ENCODE data around the gene RASIP1. TPM values are rescaled to one million over a fixed set of nuclear protein-coding genes. Genes with fewer than 3 reads are reported as not detected.

RASIP1 gene
- total RNA-seq, result 1.4 and 1.6 TPM in 2 replicates

GRCh38 chr19:48740164-48740972 is at the start of gene RASIP1:
Gene RASIP1, minus strand, starts transcription at chr19:48740610. Its CDS starts 328 bp downstream, at chr19:48740282.

GRCh38 chr19:48755084-48755641 is 14.8 kb upstream of the RASIP1 start, which contains the start of gene FGF21:
Gene FGF21, plus strand, starts transcription at chr19:48755524. Its CDS starts 713 bp downstream, at chr19:48756237.

GRCh38 chr19:48752496-48753365 is 12.3 kb upstream of the RASIP1 start, which contains the start of gene FUT1:
Gene FUT1, minus strand, starts transcription at chr19:48752641. Its CDS starts 1,360 bp downstream, at chr19:48751281.

GRCh38 chr19:48746738-48747575 is 6.5 kb upstream of the RASIP1 start, which contains the start of gene IZUMO1:
Gene IZUMO1, minus strand, starts transcription at chr19:48746909. Its CDS starts 1,050 bp downstream, at chr19:48745859.

GRCh38 chr19:48719263-48720171 is 20.9 kb downstream of the RASIP1 start, which contains the start of gene MAMSTR:
Gene MAMSTR, minus strand, starts transcription at chr19:48719725. Its CDS starts 694 bp downstream, at chr19:48719031.

GRCh38 chr19:48695743-48696352 is 44.6 kb downstream of the RASIP1 start, which contains the start of gene FUT2:
Gene FUT2, plus strand, starts transcription at chr19:48695971. Its CDS starts 6,986 bp downstream, at chr19:48702957.

GRCh38 chr19:48672994-48673393 is 67.4 kb downstream of the RASIP1 start, which contains the start of gene NTN5:
Gene NTN5, minus strand, starts transcription at chr19:48673017. Its CDS starts 2,031 bp downstream, at chr19:48670986.

Other genes with a start within 250 kb of the RASIP1 start
- under 0.01 and 0.09 TPM in 2 replicates for gene LMTK3, start 228.8 kb downstream of the RASIP1 start, total RNA-seq
- gene SULT2B1, start 188.4 kb downstream of the RASIP1 start, total RNA-seq, result 0.16 and 0.17 TPM in 2 replicates
- gene SPACA4, start 133.9 kb downstream of the RASIP1 start, total RNA-seq, result not detected in 2 replicates
- 0.34 and 0.63 TPM in 2 replicates for gene FAM83E, start 125.5 kb downstream of the RASIP1 start, total RNA-seq
- gene RPL18, start 121.4 kb downstream of the RASIP1 start, total RNA-seq, result 2,147 and 2,501 TPM in 2 replicates
- gene SPHK2, start 121.1 kb downstream of the RASIP1 start, total RNA-seq, result 4.4 and 7.1 TPM in 2 replicates
- 10.2 and 19.2 TPM in 2 replicates for gene DBP, start 103.2 kb downstream of the RASIP1 start, total RNA-seq
- 3.9 and 10.1 TPM in 2 replicates for gene CA11, start 94.4 kb downstream of the RASIP1 start, total RNA-seq
- gene NTN5, start 67.6 kb downstream of the RASIP1 start, total RNA-seq, result 0.26 TPM in 1 of 2 replicates, not detected in the other
- gene FUT2, start 44.6 kb downstream of the RASIP1 start, total RNA-seq, result 0.17 TPM in 1 of 2 replicates, not detected in the other
- gene MAMSTR, start 20.9 kb downstream of the RASIP1 start, total RNA-seq, result 0.60 and 0.79 TPM in 2 replicates
- under 0.01 TPM in 1 of 2 replicates, not detected in the other for gene IZUMO1, start 6.3 kb upstream of the RASIP1 start, total RNA-seq
- under 0.01 TPM in 2 replicates for gene FUT1, start 12.0 kb upstream of the RASIP1 start, total RNA-seq
- gene FGF21, start 14.9 kb upstream of the RASIP1 start, total RNA-seq, result not detected in 2 replicates
- gene BCAT2, start 70.4 kb upstream of the RASIP1 start, total RNA-seq, result 22.2 and 27.1 TPM in 2 replicates
- gene HSD17B14, start 95.9 kb upstream of the RASIP1 start, total RNA-seq, result 5.5 and 15.9 TPM in 2 replicates
- gene PLEKHA4, start 128.0 kb upstream of the RASIP1 start, total RNA-seq, result 14.3 and 18.6 TPM in 2 replicates
- gene PPP1R15A, start 131.8 kb upstream of the RASIP1 start, total RNA-seq, result 48.1 and 56.8 TPM in 2 replicates
- 0.26 and 0.32 TPM in 2 replicates for gene TULP2, start 158.1 kb upstream of the RASIP1 start, total RNA-seq
- gene NUCB1, start 159.7 kb upstream of the RASIP1 start, total RNA-seq, result 149 and 199 TPM in 2 replicates
- 1.6 TPM in 1 of 2 replicates, not detected in the other for gene DHDH, start 193.1 kb upstream of the RASIP1 start, total RNA-seq
- 70.6 and 113 TPM in 2 replicates for gene BAX, start 214.3 kb upstream of the RASIP1 start, total RNA-seq
- gene FTL, start 224.7 kb upstream of the RASIP1 start, total RNA-seq, result 4,288 and 4,455 TPM in 2 replicates

All from bronchial smooth muscle cell (primary cell).